Neural progenitor cell (in vitro differentiated cells): ENCODE data around the gene CACNG7. TPM values are rescaled to one million over a fixed set of nuclear protein-coding genes. Genes with fewer than 3 reads are reported as not detected.
A peak's percentile ranks its signal among the peaks of the same experiment; 100 is the strongest.

Experiments
- DNase-seq: peaks from one replicate; pipeline ENCODE4 v3.0.0-alpha.2; 2016; ENCODE audit warnings: low spot score
- H2AFZ ChIP-seq: fragments of 200-600 bp; sonication (generic); replicated peaks from 2 replicates; pipeline ENCODE4 v1.6.1; 2016; ENCODE audit warnings: antibody characterized with exemption
- H3F3A ChIP-seq: fragments of 200-600 bp; sonication (generic); 2 replicates; pipeline ENCODE4 v1.6.1; 2016; ENCODE audit warnings: antibody characterized with exemption, low read depth
- H3K27ac ChIP-seq: fragments of 200-600 bp; sonication (generic); 2 replicates; pipeline ENCODE4 v1.5.1; 2016; ENCODE audit warnings: mild to moderate bottlenecking
- H3K27me3 ChIP-seq: fragments of 200-600 bp; sonication (generic); 2 replicates; pipeline ENCODE4 v1.6.1; 2016; ENCODE audit warnings: mild to moderate bottlenecking, moderate library complexity
- H3K36me3 ChIP-seq: fragments of 200-600 bp; sonication (generic); 2 replicates; pipeline ENCODE4 v1.5.1; 2016
- H3K4me1 ChIP-seq: fragments of 200-600 bp; sonication (generic); 2 replicates; pipeline ENCODE4 v1.6.1; 2016; ENCODE audit warnings: mixed run types
- H3K4me2 ChIP-seq: fragments of 200-600 bp; sonication (generic); 2 replicates; pipeline ENCODE4 v1.6.1; 2016
- H3K4me3 ChIP-seq: fragments of 200-600 bp; sonication (generic); 2 replicates; pipeline ENCODE4 v1.5.1; 2016
- H3K79me2 ChIP-seq: fragments of 200-600 bp; sonication (generic); 2 replicates; pipeline ENCODE4 v1.6.1; 2016; ENCODE audit warnings: low read depth
- H3K9ac ChIP-seq: fragments of 200-600 bp; sonication (generic); 2 replicates; pipeline ENCODE4 v1.6.1; 2016
- H3K9me3 ChIP-seq: fragments of 200-600 bp; sonication (generic); 2 replicates; pipeline ENCODE4 v1.5.1; 2016; ENCODE audit warnings: low read depth
- H4K20me1 ChIP-seq: fragments of 200-600 bp; sonication (generic); 2 replicates; pipeline ENCODE4 v1.6.1; 2016; ENCODE audit warnings: low read depth
- H3K27ac Mint-ChIP-seq: 3 replicates; pipeline ENCODE4 v1.8.0; 2021; ENCODE audit warnings: mixed read lengths
- H3K27me3 Mint-ChIP-seq: 2 replicates; pipeline ENCODE4 v1.8.0; 2022; ENCODE audit warnings: low read depth, mild to moderate bottlenecking, inconsistent platforms, moderate library complexity, mixed read lengths; ENCODE audit not compliant: insufficient read depth
- H3K36me3 Mint-ChIP-seq: 3 replicates; pipeline ENCODE4 v1.8.0; 2021; ENCODE audit warnings: mixed read lengths
- H3K4me1 Mint-ChIP-seq: 3 replicates; pipeline ENCODE4 v1.8.0; 2021; ENCODE audit warnings: mixed read lengths
- H3K4me3 Mint-ChIP-seq: 3 replicates; pipeline ENCODE4 v1.8.0; 2021; ENCODE audit warnings: mild to moderate bottlenecking, moderate library complexity, mixed read lengths
- H3K9me3 Mint-ChIP-seq: 3 replicates; pipeline ENCODE4 v1.8.0; 2020; ENCODE audit warnings: mixed read lengths
- CTCF ChIP-seq: fragments of 200-600 bp; sonication (generic); IDR thresholded peaks from 2 replicates; pipeline ENCODE4 v1.5.1; 2017; ENCODE audit warnings: antibody characterized with exemption, mild to moderate bottlenecking
- EZH2 ChIP-seq: fragments of 200-600 bp; sonication (generic); IDR thresholded peaks from 2 replicates; pipeline ENCODE4 v1.6.1; 2017; ENCODE audit warnings: antibody characterized with exemption, mild to moderate bottlenecking, moderate library complexity
- EZH2phosphoT487 ChIP-seq: fragments of 200-600 bp; sonication (generic); IDR thresholded peaks from 2 replicates; pipeline ENCODE4 v1.6.1; 2017; ENCODE audit warnings: antibody characterized with exemption
- total RNA-seq: library from RNA; depleted of rRNA; stranded (reverse); fragments of >200 nt; gene quantifications from 2 replicates; pipeline ENCODE4 v1.2.3, GENCODE V29; 2015; ENCODE audit warnings: low replicate concordance

The CACNG7 gene
- total RNA-seq, 1 donor from 2014 or later, result 6.7 TPM

GRCh38 chr19:53960187-53960586, 51.1 kb downstream of the CACNG7 start:
- H3K27ac Mint-ChIP-seq, result peak overlapping the region; percentile 51
- peak overlapping the region; percentile 74 for H3K4me2 ChIP-seq

GRCh38 chr19:53960886-53961285, 51.8 kb downstream of the CACNG7 start:
- H3K4me2 ChIP-seq, result peak overlapping the region; percentile 74

More at GRCh38 chr19:53960187-53960586, 51.1 kb downstream of the CACNG7 start:
- H3K4me1 ChIP-seq, result peaks cover 38% of the 10 kb centered on the region
- Mint-ChIP-seq H3K27me3 (peaks cover 8% of the 10 kb centered on the region), H3K9me3 (no peaks in the 10 kb centered on the region), H3K36me3 (peaks cover 7% of the 10 kb centered on the region), H3K4me3 (peak overlapping the region; percentile 79), H3K4me1 (peaks cover 57% of the 10 kb centered on the region)
- no peaks in the 10 kb centered on the region for H3K36me3 ChIP-seq
- H4K20me1 ChIP-seq, result peaks cover 13% of the 10 kb centered on the region
- H3K27me3 ChIP-seq, result peaks cover 94% of the 10 kb centered on the region
- H3K9ac ChIP-seq, result no peak overlapping the region
- H3K9me3 ChIP-seq, result no peaks in the 10 kb centered on the region
- peaks cover 30% of the 10 kb centered on the region for H3F3A ChIP-seq
- peak; percentile 57 for TF ChIP-seq EZH2
- peak; percentile 58 for TF ChIP-seq EZH2phosphoT487
- no peak for TF ChIP-seq CTCF
- H3K79me2 ChIP-seq, result no peaks in the 10 kb centered on the region
- peak; percentile 62 for DNase-seq
- no peak overlapping the region for H3K27ac ChIP-seq
- no peak overlapping the region for H2AFZ ChIP-seq
- peak overlapping the region; percentile 43 for H3K4me3 ChIP-seq

GRCh38 chr19:53961523-53962356, 52.7 kb downstream of the CACNG7 start:
- H3K4me3 ChIP-seq, result peak overlapping the region; percentile 18
- no peaks in the 10 kb centered on the region for H3K36me3 ChIP-seq
- H3K27ac Mint-ChIP-seq, result no peak overlapping the region
- H3K4me1 ChIP-seq, result peaks cover 38% of the 10 kb centered on the region
- H3K9me3 ChIP-seq, result no peaks in the 10 kb centered on the region
- peaks cover 57% of the 10 kb centered on the region for H3K4me1 Mint-ChIP-seq
- peak overlapping the region; percentile 88 for H3K4me3 Mint-ChIP-seq
- peaks cover 30% of the 10 kb centered on the region for H3F3A ChIP-seq
- no peak overlapping the region for H2AFZ ChIP-seq
- H3K9ac ChIP-seq, result no peak overlapping the region
- H3K36me3 Mint-ChIP-seq, result peaks cover 7% of the 10 kb centered on the region
- H4K20me1 ChIP-seq, result peaks cover 13% of the 10 kb centered on the region
- H3K27me3 Mint-ChIP-seq, result peaks cover 8% of the 10 kb centered on the region
- no peak overlapping the region for H3K27ac ChIP-seq
- peak; percentile 28 for DNase-seq
- peaks cover 89% of the 10 kb centered on the region for H3K27me3 ChIP-seq
- H3K79me2 ChIP-seq, result no peaks in the 10 kb centered on the region
- TF ChIP-seq EZH2phosphoT487 (peak; percentile 80), CTCF (no peak), EZH2 (peak; percentile 91)
- no peaks in the 10 kb centered on the region for H3K9me3 Mint-ChIP-seq
- peak overlapping the region; percentile 53 for H3K4me2 ChIP-seq

More at GRCh38 chr19:53960886-53961285, 51.8 kb downstream of the CACNG7 start:
- Mint-ChIP-seq H3K27ac (peak overlapping the region; percentile 12), H3K27me3 (peaks cover 8% of the 10 kb centered on the region), H3K9me3 (no peaks in the 10 kb centered on the region), H3K36me3 (peaks cover 7% of the 10 kb centered on the region), H3K4me3 (peak overlapping the region; percentile 79), H3K4me1 (peaks cover 57% of the 10 kb centered on the region)
- H3K79me2 ChIP-seq, result no peaks in the 10 kb centered on the region
- DNase-seq, result no peak
- peak overlapping the region; percentile 43 for H3K4me3 ChIP-seq
- no peaks in the 10 kb centered on the region for H3K9me3 ChIP-seq
- H3K36me3 ChIP-seq, result no peaks in the 10 kb centered on the region
- H3K27ac ChIP-seq, result no peak overlapping the region
- peaks cover 38% of the 10 kb centered on the region for H3K4me1 ChIP-seq
- H2AFZ ChIP-seq, result no peak overlapping the region
- peaks cover 98% of the 10 kb centered on the region for H3K27me3 ChIP-seq
- TF ChIP-seq EZH2phosphoT487 (no peak), EZH2 (no peak), CTCF (no peak)
- no peak overlapping the region for H3K9ac ChIP-seq
- peaks cover 30% of the 10 kb centered on the region for H3F3A ChIP-seq
- H4K20me1 ChIP-seq, result peaks cover 13% of the 10 kb centered on the region
